Fibroblast of the aortic adventitia (primary cell): Measurements from ENCODE around the gene HAUS7. TPM values are rescaled to one million over a fixed set of nuclear protein-coding genes. Genes with fewer than 3 reads are reported as not detected.

ENCODE experiments used
- DNase-seq: peaks from one replicate; pipeline ENCODE4 v3.0.0-alpha.2; 2010; ENCODE audit warnings: low read depth
- H3K4me3 ChIP-seq: 2 replicates; pipeline ENCODE4 v1.5.1; 2011; ENCODE audit warnings: low read depth, mild to moderate bottlenecking, control low read depth, low read length, moderate library complexity
- total RNA-seq: library from RNA; depleted of rRNA; stranded (reverse); fragments of >200 nt; gene quantifications from 2 replicates; pipeline ENCODE4 v1.2.3, GENCODE V29; 2012; ENCODE audit warnings: low replicate concordance
- TF ChIP-seq, protein P1 (sequence below): IDR thresholded peaks from 2 replicates; pipeline ENCODE4 v1.5.1; 2011; ENCODE audit warnings: mild to moderate bottlenecking, low read length, control low read depth, inconsistent platforms; ENCODE audit not compliant: insufficient read depth

HAUS7 gene
- total RNA-seq, 1 donor, result 16.4 TPM

DNA sequence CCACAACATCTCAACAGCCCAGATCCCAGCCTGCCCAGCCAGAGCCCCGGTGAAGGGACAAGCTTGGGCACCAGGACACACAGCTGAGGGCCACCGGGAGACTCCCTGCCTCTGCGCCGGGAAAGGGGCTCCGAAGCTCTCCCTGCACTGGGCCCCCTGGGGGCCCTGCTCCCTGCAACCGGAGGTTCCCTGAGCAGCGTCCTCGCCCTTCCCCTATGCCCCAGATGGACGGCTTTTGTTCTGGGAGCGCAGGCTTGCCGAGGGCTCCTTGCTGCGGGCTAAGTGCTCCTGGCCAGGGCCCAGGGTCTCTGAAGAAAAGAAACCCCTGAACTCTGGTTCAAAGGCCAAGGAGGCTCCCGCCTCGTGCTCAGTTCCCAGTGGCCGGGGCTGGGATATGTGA, 60.0 kb downstream of the HAUS7 start:
- TF ChIP-seq, protein P1, sequence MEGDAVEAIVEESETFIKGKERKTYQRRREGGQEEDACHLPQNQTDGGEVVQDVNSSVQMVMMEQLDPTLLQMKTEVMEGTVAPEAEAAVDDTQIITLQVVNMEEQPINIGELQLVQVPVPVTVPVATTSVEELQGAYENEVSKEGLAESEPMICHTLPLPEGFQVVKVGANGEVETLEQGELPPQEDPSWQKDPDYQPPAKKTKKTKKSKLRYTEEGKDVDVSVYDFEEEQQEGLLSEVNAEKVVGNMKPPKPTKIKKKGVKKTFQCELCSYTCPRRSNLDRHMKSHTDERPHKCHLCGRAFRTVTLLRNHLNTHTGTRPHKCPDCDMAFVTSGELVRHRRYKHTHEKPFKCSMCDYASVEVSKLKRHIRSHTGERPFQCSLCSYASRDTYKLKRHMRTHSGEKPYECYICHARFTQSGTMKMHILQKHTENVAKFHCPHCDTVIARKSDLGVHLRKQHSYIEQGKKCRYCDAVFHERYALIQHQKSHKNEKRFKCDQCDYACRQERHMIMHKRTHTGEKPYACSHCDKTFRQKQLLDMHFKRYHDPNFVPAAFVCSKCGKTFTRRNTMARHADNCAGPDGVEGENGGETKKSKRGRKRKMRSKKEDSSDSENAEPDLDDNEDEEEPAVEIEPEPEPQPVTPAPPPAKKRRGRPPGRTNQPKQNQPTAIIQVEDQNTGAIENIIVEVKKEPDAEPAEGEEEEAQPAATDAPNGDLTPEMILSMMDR, result no peak
- DNase-seq, result no peak

DNA sequence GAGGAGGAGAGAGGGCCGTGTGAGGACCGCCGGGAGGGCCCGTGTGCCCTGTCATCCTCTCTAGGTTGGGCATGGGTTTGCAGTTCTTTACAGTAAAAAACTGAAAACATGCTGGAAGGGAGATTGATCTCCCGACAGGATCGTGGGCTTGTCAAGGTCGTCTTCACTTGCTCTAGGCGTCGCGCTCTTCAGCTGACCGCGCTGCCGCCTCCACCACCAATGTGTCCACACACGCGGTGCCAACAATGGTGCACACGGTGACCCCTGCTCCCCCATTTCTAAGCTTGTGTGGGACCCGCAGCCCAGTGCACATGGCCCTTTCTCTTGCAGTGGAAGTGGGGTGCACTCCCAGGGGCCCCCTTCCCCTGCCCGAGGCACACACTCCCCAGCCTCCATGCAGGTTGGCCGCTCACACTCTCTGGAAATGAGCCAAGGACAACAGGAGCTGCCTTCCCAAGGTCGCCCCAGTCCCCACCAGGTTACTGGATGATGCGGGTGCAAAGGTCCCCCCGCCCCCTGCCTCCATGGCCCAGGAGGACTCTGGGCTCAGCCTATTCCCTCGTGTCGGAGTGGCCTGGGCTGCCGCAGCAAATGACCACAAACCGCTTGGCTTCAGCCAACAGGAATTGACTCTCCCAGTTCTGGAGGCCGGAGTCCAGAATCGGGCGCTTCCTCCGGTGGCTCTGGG, 60.8 kb downstream of the HAUS7 start:
- no peak for DNase-seq
- TF ChIP-seq, protein P1, result no peak
- H3K4me3 ChIP-seq, result no peak overlapping the region

More for the DNA sequence above, 60.0 kb downstream of the HAUS7 start:
- H3K4me3 ChIP-seq, result no peak overlapping the region

DNA sequence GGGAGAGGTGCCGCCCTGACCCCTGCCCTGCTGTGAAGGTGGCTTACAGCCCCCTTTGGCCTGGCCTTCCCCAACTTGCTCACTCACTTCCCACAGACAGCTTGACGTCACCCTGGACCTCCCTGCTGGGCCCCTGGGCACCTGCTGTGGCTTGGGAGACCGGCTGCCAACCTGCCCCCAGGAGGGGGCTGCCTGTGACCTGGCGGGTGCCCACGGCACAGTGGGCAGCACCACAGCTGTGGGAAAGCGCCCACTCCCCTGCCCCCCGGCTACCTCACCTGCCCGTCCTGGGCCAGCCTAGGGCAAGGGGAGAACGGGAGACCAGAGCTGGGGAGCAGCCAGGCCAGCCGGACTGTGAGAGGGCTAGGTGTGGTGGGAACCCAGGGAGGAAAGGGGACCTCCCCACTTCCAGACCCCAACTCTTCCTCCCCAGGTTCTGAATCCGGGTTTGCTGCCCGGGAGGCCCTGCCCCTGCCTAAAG, 61.5 kb downstream of the HAUS7 start:
- no peak overlapping the region for H3K4me3 ChIP-seq
- no peak for DNase-seq
- TF ChIP-seq, protein P1, result no peak

DNA sequence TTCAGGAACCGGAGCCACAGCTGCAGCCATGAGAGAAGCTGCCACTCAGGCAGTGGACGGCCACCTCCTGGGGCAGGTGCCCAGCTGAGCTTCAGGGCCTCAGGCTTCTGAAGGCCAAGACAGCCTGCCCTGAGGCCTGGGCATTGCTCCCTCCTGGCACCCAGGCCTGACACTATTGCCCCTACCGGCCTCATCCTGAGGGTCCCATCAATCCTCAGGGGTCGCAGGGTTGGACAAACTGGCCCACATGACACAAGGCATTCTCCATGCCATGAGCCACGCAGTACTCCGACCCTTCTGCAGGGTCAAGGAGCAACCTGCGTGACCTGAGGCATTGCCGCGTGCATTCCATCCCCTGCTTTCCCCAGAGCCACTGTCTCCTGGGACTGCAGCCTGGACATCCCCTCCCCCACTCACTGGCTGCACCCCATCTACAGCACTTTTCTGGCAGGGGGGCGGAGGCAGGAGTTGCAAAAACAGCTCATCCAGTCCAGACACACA, 62.1 kb downstream of the HAUS7 start:
- H3K4me3 ChIP-seq, result no peak overlapping the region
- TF ChIP-seq, protein P1, result no peak
- no peak for DNase-seq

DNA sequence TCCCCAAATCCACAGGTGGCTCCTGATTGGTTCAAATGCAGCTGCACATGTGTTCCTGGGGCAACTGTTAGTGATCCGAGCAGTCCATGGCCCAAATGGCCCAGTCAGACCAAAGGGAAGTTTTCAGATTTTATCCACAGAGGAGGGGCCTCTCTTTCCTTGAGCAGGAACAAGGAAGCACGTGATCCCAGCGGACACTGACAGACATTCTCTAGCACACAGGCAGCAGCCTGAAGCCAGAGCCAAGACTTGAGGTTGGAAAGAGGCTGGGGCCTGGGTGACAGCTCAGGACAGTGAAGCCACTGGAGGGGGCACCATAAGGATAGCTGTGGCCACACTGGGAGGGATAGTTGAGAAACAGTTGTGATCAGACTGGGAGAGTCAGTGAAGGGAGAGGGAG, 62.6 kb downstream of the HAUS7 start:
- H3K4me3 ChIP-seq, result no peak overlapping the region
- no peak for DNase-seq
- TF ChIP-seq, protein P1, result no peak

DNA sequence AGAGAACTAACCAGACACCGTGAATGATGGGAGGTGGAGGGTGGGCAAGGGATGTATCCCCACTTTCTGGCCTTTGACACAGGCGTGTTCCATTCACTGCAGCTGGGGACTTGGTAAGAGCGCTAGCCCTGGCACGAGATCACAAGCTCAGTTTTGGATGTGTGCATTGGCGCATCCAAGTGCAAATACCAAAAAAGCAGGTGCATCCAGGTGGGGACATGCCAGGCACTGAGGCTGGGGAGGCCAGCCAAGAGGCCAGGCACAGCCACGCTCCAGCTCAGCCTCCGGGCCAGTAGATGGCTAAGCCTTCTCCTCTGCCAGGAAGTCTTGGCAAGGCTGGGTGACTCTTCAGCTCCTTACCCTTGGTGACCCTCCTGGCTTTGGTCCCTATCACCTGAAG, 63.5 kb downstream of the HAUS7 start:
- H3K4me3 ChIP-seq, result no peak overlapping the region
- TF ChIP-seq, protein P1, result no peak
- no peak for DNase-seq
